K562 (cell line): ENCODE measurements around the gene SULT2A1. TPM values are rescaled to one million over a fixed set of nuclear protein-coding genes. Genes with fewer than 3 reads are reported as not detected.
"Not testable (repeated sequence)": the region's sequence is repeated elsewhere in the genome, so short reads cannot be mapped to it uniquely, and the experiment has no call there.

Experiments used
- ATAC-seq: fragments of 200-7000 bp; cut with Tn5 transposase; 3 replicates; pipeline ENCODE4 v1.9.1; 2020; ENCODE audit warnings: moderate library complexity
- BruUV-seq: library from RNA; stranded (reverse); fragments of 400-500 nt; replicated peaks from 2 replicates; lab custom pipeline; 2021; lab: Mats Ljungman, UMichigan
- CTCF ChIA-PET: fragments of 300-600 bp; formaldehyde crosslinking; extraction: SDS; loops from one replicate; lab custom pipeline; 2021; ENCODE audit warnings: low intra/inter-chr PET ratio; lab: Yijun Ruan, JAX
- POLR2A ChIA-PET: fragments of 300-600, 350-650 bp; sonication (Branson Sonifier 250); formaldehyde crosslinking; extraction: SDS; loops from one replicate; lab custom pipeline; 2021; ENCODE audit warnings: antibody characterized with exemption, inconsistent platforms; lab: Yijun Ruan, JAX
- DNase-seq, 4 experiments: peaks; one replicate each; pipeline versions ENCODE4 v3.0.0 to v3.0.0-alpha.2; 2011 to 2018; ENCODE audit warnings: low spot score in 3 of 4, mixed read lengths in 3 of 4; ENCODE audit errors: extremely low read depth in 1 of 4
- FAIRE-seq: peaks from 2 replicates; lab custom pipeline; 2011; peaks lifted over from hg19 to GRCh38; lab: Jason Lieb, UNC
- H2AFZ ChIP-seq: 2 replicates; pipeline ENCODE4 v1.6.0; 2011; ENCODE audit warnings: low read depth, low read length, control low read depth, inconsistent platforms
- H3K27ac ChIP-seq: fragments of 200-600 bp; 3 replicates; pipeline ENCODE4 v1.8.0; 2011; ENCODE audit warnings: low read depth, mild to moderate bottlenecking, control low read depth, inconsistent platforms, low read length, moderate library complexity, mixed read lengths; ENCODE audit errors: extremely low read depth
- H3K27me3 ChIP-seq, 2 experiments: fragments of 300-600 bp in 1 of 2; 2 replicates in 1 of 2; 3 replicates in 1 of 2; pipeline versions ENCODE4 v1.6.0 to v1.8.0; 2011; ENCODE audit warnings: inconsistent platforms in 2 of 2, low read length in 2 of 2, mild to moderate bottlenecking in 1 of 2, mixed read lengths in 1 of 2, moderate library complexity in 1 of 2; ENCODE audit not compliant: control insufficient read depth in 2 of 2, insufficient read depth in 2 of 2
- H3K36me3 ChIP-seq: fragments of 300-600 bp; 3 replicates; pipeline ENCODE4 v1.8.0; 2011; ENCODE audit warnings: mild to moderate bottlenecking, low read length, inconsistent platforms; ENCODE audit not compliant: control insufficient read depth, insufficient read depth
- H3K4me1 ChIP-seq, 2 experiments: fragments of 200-600 bp in 1 of 2; replicated peaks in 1 of 2; 2 replicates in 1 of 2; 3 replicates in 1 of 2; pipeline versions ENCODE4 v1.5.1 to v1.8.0; 2011; ENCODE audit warnings: inconsistent platforms in 2 of 2, low read length in 2 of 2, mild to moderate bottlenecking in 1 of 2, mixed read lengths in 1 of 2, moderate library complexity in 1 of 2; ENCODE audit not compliant: control insufficient read depth in 2 of 2, insufficient read depth in 2 of 2
- H3K4me2 ChIP-seq: 2 replicates; pipeline ENCODE4 v1.6.1; 2011; ENCODE audit warnings: low read length, control low read depth, inconsistent platforms, mixed read lengths; ENCODE audit not compliant: insufficient read depth
- H3K4me3 ChIP-seq: fragments of 200-600 bp; sonication (generic), shearing (Covaris generic); 2 replicates; pipeline ENCODE4 v1.5.1; 2016; ENCODE audit warnings: control low read depth, inconsistent platforms
- H3K79me2 ChIP-seq: fragments of 200-600 bp; 3 replicates; pipeline ENCODE4 v1.8.0; 2011; ENCODE audit warnings: low read length, inconsistent platforms; ENCODE audit not compliant: control insufficient read depth, insufficient read depth
- H3K9ac ChIP-seq, 2 experiments: 2 replicates each; pipeline versions ENCODE4 v1.6.0 to v1.6.1; 2011; ENCODE audit warnings: low read depth in 2 of 2, low read length in 2 of 2, control low read depth in 1 of 2, inconsistent platforms in 1 of 2, mild to moderate bottlenecking in 1 of 2, mixed read lengths in 1 of 2; ENCODE audit not compliant: insufficient read depth in 1 of 2
- H3K9me1 ChIP-seq: one replicate; pipeline ENCODE4 v1.6.0; 2011; ENCODE audit warnings: inconsistent platforms, mild to moderate bottlenecking, low read length, moderate library complexity; ENCODE audit not compliant: control insufficient read depth, insufficient read depth
- H3K9me3 ChIP-seq: replicated peaks from 2 replicates; pipeline ENCODE4 v1.5.1; 2011; ENCODE audit warnings: low read depth, low read length, inconsistent platforms; ENCODE audit not compliant: control insufficient read depth, insufficient read depth
- H4K20me1 ChIP-seq: replicated peaks from 2 replicates; pipeline ENCODE4 v1.6.1; 2011; ENCODE audit warnings: low read length, inconsistent platforms, mixed read lengths; ENCODE audit not compliant: control insufficient read depth, insufficient read depth
- FOSL1 ChIP-seq: fragments of 200-800 bp; sonication (Bioruptor generic); conservative IDR thresholded peaks from 2 replicates; pipeline ENCODE4 v1.6.1; 2016; ENCODE audit warnings: missing genetic modification characterization, missing compliant biosample characterization
- NR2C1 ChIP-seq, 2 experiments: fragments of 450-650 bp; IDR thresholded peaks; 2 replicates each; pipeline ENCODE4 v1.6.1; 2017; ENCODE audit warnings: mild to moderate bottlenecking in 2 of 2, antibody characterized with exemption in 1 of 2, inconsistent platforms in 1 of 2, missing compliant biosample characterization in 1 of 2, missing genetic modification characterization in 1 of 2
- NR2C2 ChIP-seq, 2 experiments: fragments of 200-800 bp in 1 of 2; sonication (Bioruptor generic) in 1 of 2; sonication (generic) in 1 of 2; formaldehyde crosslinking in 1 of 2; IDR thresholded peaks; 2 replicates each; pipeline versions ENCODE4 v1.6.1 to v1.8.0; 2016 to 2022; ENCODE audit warnings: mild to moderate bottlenecking in 1 of 2, missing compliant biosample characterization in 1 of 2, missing genetic modification characterization in 1 of 2, missing genetic modification reagents in 1 of 2
- PBX2 ChIP-seq, 2 experiments: IDR thresholded peaks in 1 of 2; conservative IDR thresholded peaks in 1 of 2; 2 replicates each; pipeline ENCODE4 v1.6.1; 2016; ENCODE audit warnings: low read depth in 2 of 2, mild to moderate bottlenecking in 1 of 2, missing compliant biosample characterization in 1 of 2, missing genetic modification characterization in 1 of 2, moderate library complexity in 1 of 2
- XRCC5 ChIP-seq: fragments of 200-400 bp; formaldehyde crosslinking; IDR thresholded peaks from 2 replicates; pipeline ENCODE4 v1.6.1; 2017; ENCODE audit warnings: low read depth, mild to moderate bottlenecking, low read length
- WGBS: fragments of 100-300 bp; shearing (Covaris generic); methylation state at CpG from one replicate; pipeline ENCODE4 v1.1.6; 2016; ENCODE audit warnings: low coverage, mixed read lengths; ENCODE audit not compliant: insufficient coverage; ENCODE audit errors: missing lambda C conversion rate; 5-methylcytosine and 5-hydroxymethylcytosine counted together
- in situ Hi-C: fragments of 300-500 bp; cut with MboI; formaldehyde crosslinking; loops from 4 replicates; pipeline ENCODE4 v1.15.0; 2018; ENCODE audit warnings: inconsistent platforms, mixed read lengths
- intact Hi-C: fragments of 100-400 bp; cut with micrococcal nuclease; formaldehyde crosslinking; loops from 2 replicates; pipeline ENCODE4 v1.14.2; 2022
- polyA plus RNA-seq, 8 experiments: library from polyadenylated mRNA; depleted of rRNA in 4 of 8; stranded (reverse) in 5 of 8; unstranded in 3 of 8; fragments of >200 nt; fragmentation: Nextera tagmentation in 2 of 8; fragmentation: Illumina TruSeq in 1 of 8; extraction: Ambion mirVana in 2 of 8; extraction: Trizol in 1 of 8; gene quantifications; 2 replicates each; pipeline versions ENCODE4 v1.2.1 to v1.2.3, GENCODE V29; 2011 to 2014; ENCODE audit warnings: inconsistent platforms in 1 of 8, missing spikeins in 1 of 8
- total RNA-seq, 7 experiments: library from RNA; depleted of rRNA in 6 of 7; stranded (reverse); fragments of >200 nt in 6 of 7; fragmentation: Illumina TruSeq in 2 of 7; extraction: Trizol in 2 of 7; gene quantifications; 2 replicates each; pipeline versions ENCODE4 v1.2.1 to v1.2.3, GENCODE V29; 2011 to 2021; ENCODE audit warnings: low replicate concordance in 1 of 7

The SULT2A1 gene
- total and polyA plus RNA-seq, 9 of the 15 experiments (the other 6 are each of a cell fraction or from before 2014, with no cell fraction given) = 0.03 to 0.25 (median 0.07) TPM; not detected in 4

- H3K79me2 ChIP-seq, H3K9me3 ChIP-seq, H2AFZ ChIP-seq, FAIRE-seq, H3K27ac ChIP-seq, intact Hi-C loops, CTCF ChIA-PET, H3K4me1 ChIP-seq, BruUV-seq, H3K36me3 ChIP-seq, ATAC-seq, H3K27me3 ChIP-seq, H3K4me3 ChIP-seq, H4K20me1 ChIP-seq, POLR2A ChIA-PET, H3K9ac ChIP-seq, DNase-seq, H3K9me1 ChIP-seq, H3K4me2 ChIP-seq: not testable (repeated sequence)
- WGBS = no CpG with 5 or more reads among the region's 17 CpGs
- in situ Hi-C loops = loop anchor here (5.0 kb wide), 1 partner anchor 58 kb away; the partner anchor contains the start of gene TPRX1
Measured at GRCh38 chr19:47859838-47860237, 26.3 kb downstream of the SULT2A1 start.

- 0% methylated on average over 2 of the region's 9 CpGs for WGBS
- intact Hi-C loops; H3K27me3 ChIP-seq; H3K4me1 ChIP-seq; H3K4me2 ChIP-seq; H3K9me1 ChIP-seq; H3K36me3 ChIP-seq; H3K79me2 ChIP-seq; BruUV-seq; H4K20me1 ChIP-seq; CTCF ChIA-PET; ATAC-seq; H3K27ac ChIP-seq; H3K9me3 ChIP-seq; H3K9ac ChIP-seq; FAIRE-seq; H3K4me3 ChIP-seq; H2AFZ ChIP-seq; DNase-seq; TF ChIP-seq PBX2 (CRISPR knock-in tag; IDR thresholded peaks at IDR 0.05; ENCODE audit: low read depth); NR2C1 (tag; IDR thresholded peaks at IDR 0.05); NR2C2 (tag; IDR thresholded peaks at IDR 0.05): not testable (repeated sequence)
- in situ Hi-C loops = loop anchor here (5.0 kb wide), 1 partner anchor 56 kb away; the partner anchor contains the start of gene TPRX1
- POLR2A ChIA-PET = interaction anchor here (1.2 kb wide), 1 partner anchor 10 kb away, joined by 3 read pairs; no protein-coding TSS in a partner anchor
- TF ChIP-seq PBX2 (tag; conservative IDR thresholded peaks at IDR 0.05; ENCODE audit: low read depth) = 0 out of 2 replicates have a peak, but pooled peaks have one; percentile 1
- TF ChIP-seq NR2C1 (IDR thresholded peaks at IDR 0.05) = 0 out of 2 replicates have a peak, but pooled peaks have one; percentile 10
- TF ChIP-seq XRCC5 = 0 out of 2 replicates have a peak, but pooled peaks have one; percentile 51
- peak; percentile 37; the same call in 1 of the 2 replicates for TF ChIP-seq FOSL1 (tag)
- TF ChIP-seq NR2C2 (CRISPR knock-in tag; IDR thresholded peaks at IDR 0.05) = peak; percentile 8; the same call in 1 of the 2 replicates
Measured at GRCh38 chr19:47858646-47859285, 27.3 kb downstream of the SULT2A1 start, which contains the start of gene TPRX2. Gene TPRX2, plus strand, starts transcription at chr19:47859235. Its CDS starts 12 bp downstream, at chr19:47859247.
